Measurements from ENCODE around the gene CLIP1. TPM values are rescaled to one million over a fixed set of nuclear protein-coding genes. Genes with fewer than 3 reads are reported as not detected.
A peak's percentile ranks its signal among the peaks of the same experiment; 100 is the strongest.

CLIP1 gene
- total RNA-seq, 1 donor from 2014 or later = 78.6 TPM

DNA sequence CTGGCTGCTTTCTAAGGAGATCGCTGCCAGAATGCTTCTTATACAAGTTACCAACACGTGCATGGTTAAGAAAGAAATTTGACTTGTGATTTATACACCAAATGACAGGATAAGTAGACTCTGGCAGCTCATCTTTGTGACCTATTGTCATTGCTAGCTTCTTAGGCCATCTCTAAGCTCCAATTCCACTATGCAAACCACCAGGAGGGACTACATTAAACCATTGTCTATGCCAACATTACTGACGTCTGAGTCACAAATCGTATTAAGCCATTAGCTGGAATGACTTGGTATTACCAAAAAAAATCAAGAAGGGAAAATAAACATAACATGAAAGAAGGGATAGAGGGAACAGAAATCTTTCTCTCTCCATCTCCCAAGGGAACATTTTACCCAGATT is 140.4 kb downstream of the CLIP1 start:
- peak overlapping the region; percentile 22 for H3K27ac Mint-ChIP-seq
- H3K27me3 Mint-ChIP-seq = no peaks in the 10 kb centered on the region
- no peaks in the 10 kb centered on the region for H3K9me3 Mint-ChIP-seq (ENCODE audit: low read depth)
- H3K36me3 Mint-ChIP-seq (ENCODE audit: insufficient read depth) = peaks cover 8% of the 10 kb centered on the region
- DNase-seq (ENCODE audit: low spot score, unreplicated experiment) = no peak
- no peak overlapping the region for H3K4me3 Mint-ChIP-seq (ENCODE audit: low read depth)
- TF ChIP-seq, protein P1, sequence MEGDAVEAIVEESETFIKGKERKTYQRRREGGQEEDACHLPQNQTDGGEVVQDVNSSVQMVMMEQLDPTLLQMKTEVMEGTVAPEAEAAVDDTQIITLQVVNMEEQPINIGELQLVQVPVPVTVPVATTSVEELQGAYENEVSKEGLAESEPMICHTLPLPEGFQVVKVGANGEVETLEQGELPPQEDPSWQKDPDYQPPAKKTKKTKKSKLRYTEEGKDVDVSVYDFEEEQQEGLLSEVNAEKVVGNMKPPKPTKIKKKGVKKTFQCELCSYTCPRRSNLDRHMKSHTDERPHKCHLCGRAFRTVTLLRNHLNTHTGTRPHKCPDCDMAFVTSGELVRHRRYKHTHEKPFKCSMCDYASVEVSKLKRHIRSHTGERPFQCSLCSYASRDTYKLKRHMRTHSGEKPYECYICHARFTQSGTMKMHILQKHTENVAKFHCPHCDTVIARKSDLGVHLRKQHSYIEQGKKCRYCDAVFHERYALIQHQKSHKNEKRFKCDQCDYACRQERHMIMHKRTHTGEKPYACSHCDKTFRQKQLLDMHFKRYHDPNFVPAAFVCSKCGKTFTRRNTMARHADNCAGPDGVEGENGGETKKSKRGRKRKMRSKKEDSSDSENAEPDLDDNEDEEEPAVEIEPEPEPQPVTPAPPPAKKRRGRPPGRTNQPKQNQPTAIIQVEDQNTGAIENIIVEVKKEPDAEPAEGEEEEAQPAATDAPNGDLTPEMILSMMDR (IDR thresholded peaks at IDR 0.05; ENCODE audit: unreplicated experiment) = no peak
- H3K4me1 Mint-ChIP-seq (ENCODE audit: low read depth) = peaks cover 3% of the 10 kb centered on the region

DNA sequence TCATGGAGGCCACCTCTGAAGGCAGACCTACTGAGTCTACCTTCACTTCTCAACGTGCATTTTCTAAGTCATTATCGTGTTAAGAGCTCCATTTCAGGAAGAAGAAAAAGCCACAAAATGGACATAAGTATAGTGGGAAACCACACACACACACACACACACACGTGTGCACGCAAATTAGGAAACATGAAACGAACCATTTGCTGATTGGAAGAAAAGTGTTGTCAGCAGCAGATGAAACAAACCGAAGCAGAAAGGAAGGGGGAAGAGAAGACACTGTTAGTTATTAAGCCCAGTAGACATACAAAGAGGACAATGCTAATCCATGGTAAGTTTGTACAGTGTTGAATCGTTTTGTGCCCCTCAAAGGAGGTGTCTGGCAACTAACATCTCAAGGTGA is 146.2 kb downstream of the CLIP1 start:
- Mint-ChIP-seq H3K27me3 (no peaks in the 10 kb centered on the region), H3K4me1 (ENCODE audit: low read depth) (peaks cover 6% of the 10 kb centered on the region), H3K27ac (no peak overlapping the region), H3K36me3 (ENCODE audit: insufficient read depth) (peaks cover 12% of the 10 kb centered on the region), H3K4me3 (ENCODE audit: low read depth) (no peak overlapping the region), H3K9me3 (ENCODE audit: low read depth) (no peaks in the 10 kb centered on the region)
- TF ChIP-seq, protein P1 (IDR thresholded peaks at IDR 0.05; ENCODE audit: unreplicated experiment) = no peak
- no peak for DNase-seq (ENCODE audit: low spot score, unreplicated experiment)

DNA sequence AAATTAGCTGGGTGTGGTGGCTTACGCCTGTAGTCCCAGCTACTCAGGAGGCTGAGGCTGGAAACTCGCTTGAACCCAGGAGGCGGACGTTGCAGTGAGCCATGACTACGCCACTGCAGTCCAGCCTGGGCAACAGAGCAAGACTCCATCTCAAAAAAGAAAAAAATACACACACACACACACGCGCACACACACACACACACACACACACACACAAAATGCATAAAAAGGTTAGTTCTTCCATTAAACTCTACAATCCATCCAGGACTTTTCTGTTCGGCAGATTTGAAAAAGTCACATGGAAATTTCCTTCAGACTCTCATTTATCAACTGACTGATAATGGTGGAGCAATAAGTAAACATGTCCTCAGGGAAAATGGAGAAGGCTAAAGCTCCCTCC is 147.0 kb downstream of the CLIP1 start:
- H3K27me3 Mint-ChIP-seq = no peaks in the 10 kb centered on the region
- TF ChIP-seq, protein P1 (IDR thresholded peaks at IDR 0.05; ENCODE audit: unreplicated experiment) = no peak
- H3K4me3 Mint-ChIP-seq (ENCODE audit: low read depth) = no peak overlapping the region
- H3K9me3 Mint-ChIP-seq (ENCODE audit: low read depth) = no peaks in the 10 kb centered on the region
- H3K4me1 Mint-ChIP-seq (ENCODE audit: low read depth) = peaks cover 6% of the 10 kb centered on the region
- peak overlapping the region; percentile 7 for H3K27ac Mint-ChIP-seq
- H3K36me3 Mint-ChIP-seq (ENCODE audit: insufficient read depth) = peaks cover 12% of the 10 kb centered on the region
- DNase-seq (ENCODE audit: low spot score, unreplicated experiment) = no peak

DNA sequence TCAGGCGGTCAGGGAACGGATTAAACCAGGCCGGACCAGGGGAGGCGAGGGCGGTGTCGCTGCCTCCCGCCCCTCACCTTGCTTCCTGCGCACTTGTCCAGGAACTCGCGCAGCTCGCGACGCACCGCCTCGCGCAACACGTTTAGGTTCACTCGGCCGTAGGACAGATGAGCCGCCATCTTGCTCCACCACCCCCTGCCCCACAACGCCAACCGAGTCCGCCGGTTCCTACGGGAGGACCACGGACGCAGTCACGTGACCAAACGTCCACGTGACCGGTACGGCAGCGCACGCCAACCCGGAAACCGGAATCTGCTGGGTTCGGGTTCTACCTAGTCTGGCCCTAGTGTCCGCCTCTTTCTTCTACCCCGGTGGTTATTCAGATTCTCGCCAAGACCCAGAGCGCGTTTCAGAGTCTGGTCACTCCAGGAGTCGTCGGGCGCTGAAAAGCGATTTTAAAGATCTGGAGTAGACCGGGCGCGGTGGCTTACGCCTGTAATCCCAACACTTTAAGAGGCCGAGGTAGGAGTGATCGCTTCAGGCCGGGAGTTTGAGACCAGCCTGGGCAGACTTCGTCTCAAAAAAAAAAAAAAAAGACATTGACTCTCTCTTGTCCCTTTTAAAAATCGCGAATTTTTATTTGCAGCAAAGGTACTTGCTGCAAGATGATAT is 156.1 kb downstream of the CLIP1 start, which contains the start of gene VPS33A:
VPS33A (minus strand) TSS at position 265 of the 672 bp plus-strand sequence; CDS start at position 179, 86 bp downstream.
- Mint-ChIP-seq H3K4me1 (ENCODE audit: low read depth) (peaks cover 4% of the 10 kb centered on the region), H3K4me3 (ENCODE audit: low read depth) (peak within 1 kb of the TSS; percentile 95), H3K27me3 (no peaks in the 10 kb centered on the region), H3K27ac (peak within 1 kb of the TSS; percentile 100), H3K9me3 (ENCODE audit: low read depth) (no peaks in the 10 kb centered on the region), H3K36me3 (ENCODE audit: insufficient read depth) (peaks cover 8% of the 10 kb centered on the region)
- peak; percentile 96 for DNase-seq (ENCODE audit: low spot score, unreplicated experiment)
- TF ChIP-seq, protein P1 (IDR thresholded peaks at IDR 0.05; ENCODE audit: unreplicated experiment) = no peak

GRCh38 chr12:122265886-122266229 is 156.6 kb downstream of the CLIP1 start:
- DNase-seq (ENCODE audit: low spot score, unreplicated experiment) = peak; percentile 31
- no peaks in the 10 kb centered on the region for H3K9me3 Mint-ChIP-seq (ENCODE audit: low read depth)
- H3K4me1 Mint-ChIP-seq (ENCODE audit: low read depth) = peaks cover 4% of the 10 kb centered on the region

More at GRCh38 chr12:122265886-122266229, 156.6 kb downstream of the CLIP1 start:
- Mint-ChIP-seq H3K36me3 (ENCODE audit: insufficient read depth) (peaks cover 8% of the 10 kb centered on the region), H3K27me3 (no peaks in the 10 kb centered on the region), H3K27ac (peak overlapping the region; percentile 100), H3K4me3 (ENCODE audit: low read depth) (peak overlapping the region; percentile 95)
- TF ChIP-seq, protein P1 (IDR thresholded peaks at IDR 0.05; ENCODE audit: unreplicated experiment) = no peak

Data from progenitor cell of endocrine pancreas (in vitro differentiated cells).